Erythroblast (primary cell): ENCODE measurements around the gene RARS1.

Experiments used
- DNase-seq, 2 experiments: peaks; one replicate each; lab custom pipeline; 2025; lab: John Stamatoyannopoulos, UW
- GATA1 ChIP-seq: IDR thresholded peaks from 2 replicates; pipeline ENCODE4 v1.6.1; 2011; ENCODE audit warnings: low read depth, mild to moderate bottlenecking, control low read depth, low read length, moderate library complexity
- POLR2A ChIP-seq: IDR thresholded peaks from 2 replicates; pipeline ENCODE4 v1.6.1; 2011; ENCODE audit warnings: mild to moderate bottlenecking, low read length

RARS1 gene

GRCh38 chr5:168562279-168562678 lies 76.0 kb downstream of the RARS1 start:
- no peak for DNase-seq
- no peak for TF ChIP-seq GATA1

- DNase-seq = no peak
- TF ChIP-seq POLR2A = no peak
- no peak for TF ChIP-seq GATA1
Measured at GRCh38 chr5:168563959-168564358, 77.7 kb downstream of the RARS1 start.

- no peak for TF ChIP-seq POLR2A
- no peak for DNase-seq
Measured at GRCh38 chr5:168568738-168569137, 82.5 kb downstream of the RARS1 start.
